ENCODE measurements around the gene TMEM168. TPM values are rescaled to one million over a fixed set of nuclear protein-coding genes. Genes with fewer than 3 reads are reported as not detected.

The TMEM168 gene
- total RNA-seq, 1 experiment from 2014 or later = 13.9 TPM

DNA sequence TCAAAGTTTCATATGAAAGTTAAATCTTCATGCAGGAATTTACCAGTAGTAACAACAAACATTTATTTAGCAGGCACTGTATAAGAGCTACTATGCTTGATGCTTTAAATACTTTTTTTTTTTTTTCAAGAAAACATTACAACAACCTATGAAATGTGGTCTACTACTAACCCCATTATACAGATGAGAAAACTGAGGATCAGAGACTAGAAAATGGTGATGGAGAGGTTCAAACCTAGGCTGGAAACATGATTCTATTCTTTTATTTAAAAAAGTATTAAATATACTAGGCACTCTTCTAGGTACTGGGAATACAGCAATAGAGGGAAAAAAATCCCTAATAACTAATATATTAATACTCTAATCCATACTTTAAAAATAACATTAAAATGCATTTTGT is 40.6 kb upstream of the TMEM168 start:
- H2BK5ac ChIP-seq (ENCODE audit: insufficient read length, low read length) = no peak overlapping the region
- H2BK20ac ChIP-seq (ENCODE audit: low read depth, low read length, poor library complexity, severe bottlenecking) = no peak overlapping the region
- H3K36me3 Mint-ChIP-seq (ENCODE audit: insufficient read depth in 1 of 3, low read depth in 3 of 3) = peaks cover 27 to 32% (median 31%) of the 10 kb centered on the region in 3 experiments
- no peaks in the 10 kb centered on the region for H3K4me1 ChIP-seq (ENCODE audit: insufficient read depth, low read length)
- H4K5ac ChIP-seq (ENCODE audit: insufficient read length, low read depth, low read length) = no peak overlapping the region
- H3K9me3 ChIP-seq (ENCODE audit: control insufficient read depth, low read depth, low read length) = no peaks in the 10 kb centered on the region
- H3K79me1 ChIP-seq (ENCODE audit: insufficient read depth, low read depth, low read length, poor library complexity, severe bottlenecking) = no peaks in the 10 kb centered on the region
- H3K4me1 Mint-ChIP-seq = no peaks in the 10 kb centered on the region
- H3K27ac Mint-ChIP-seq = no peak overlapping the region
- H4K91ac ChIP-seq (ENCODE audit: insufficient read length, low read depth, low read length) = no peak overlapping the region
- no peak overlapping the region for H2BK12ac ChIP-seq (ENCODE audit: insufficient read length, low read depth, low read length)
- H3T11ph ChIP-seq (ENCODE audit: low read length) = no peak overlapping the region
- no peak overlapping the region for H3K14ac ChIP-seq (ENCODE audit: insufficient read depth, low read length)
- no peak overlapping the region for H3K23ac ChIP-seq (ENCODE audit: insufficient read length, low read depth, low read length)
- H2BK120ac ChIP-seq (ENCODE audit: low read depth, low read length, poor library complexity, severe bottlenecking) = no peak overlapping the region
- no peaks in the 10 kb centered on the region for H3K23me2 ChIP-seq (ENCODE audit: insufficient read length, low read depth, low read length, poor library complexity, severe bottlenecking)
- H3K27me3 Mint-ChIP-seq (ENCODE audit: low read depth) = no peaks in the 10 kb centered on the region
- no peak overlapping the region for H2AK5ac ChIP-seq (ENCODE audit: insufficient read length, low read length)
- TF ChIP-seq, protein P1, sequence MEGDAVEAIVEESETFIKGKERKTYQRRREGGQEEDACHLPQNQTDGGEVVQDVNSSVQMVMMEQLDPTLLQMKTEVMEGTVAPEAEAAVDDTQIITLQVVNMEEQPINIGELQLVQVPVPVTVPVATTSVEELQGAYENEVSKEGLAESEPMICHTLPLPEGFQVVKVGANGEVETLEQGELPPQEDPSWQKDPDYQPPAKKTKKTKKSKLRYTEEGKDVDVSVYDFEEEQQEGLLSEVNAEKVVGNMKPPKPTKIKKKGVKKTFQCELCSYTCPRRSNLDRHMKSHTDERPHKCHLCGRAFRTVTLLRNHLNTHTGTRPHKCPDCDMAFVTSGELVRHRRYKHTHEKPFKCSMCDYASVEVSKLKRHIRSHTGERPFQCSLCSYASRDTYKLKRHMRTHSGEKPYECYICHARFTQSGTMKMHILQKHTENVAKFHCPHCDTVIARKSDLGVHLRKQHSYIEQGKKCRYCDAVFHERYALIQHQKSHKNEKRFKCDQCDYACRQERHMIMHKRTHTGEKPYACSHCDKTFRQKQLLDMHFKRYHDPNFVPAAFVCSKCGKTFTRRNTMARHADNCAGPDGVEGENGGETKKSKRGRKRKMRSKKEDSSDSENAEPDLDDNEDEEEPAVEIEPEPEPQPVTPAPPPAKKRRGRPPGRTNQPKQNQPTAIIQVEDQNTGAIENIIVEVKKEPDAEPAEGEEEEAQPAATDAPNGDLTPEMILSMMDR (conservative IDR thresholded peaks at IDR 0.05) = no peak
- H4K20me1 ChIP-seq (ENCODE audit: control insufficient read depth, insufficient read depth, insufficient read length) = no peaks in the 10 kb centered on the region
- DNase-seq = no peak
- no peaks in the 10 kb centered on the region for H3K79me2 ChIP-seq (ENCODE audit: insufficient read depth, low read length)
- H3K9ac ChIP-seq (ENCODE audit: extremely low read depth, insufficient read length, low read length) = no peak overlapping the region
- H2BK15ac ChIP-seq (ENCODE audit: low read depth, low read length) = no peak overlapping the region
- H4K8ac ChIP-seq (replicated peaks; ENCODE audit: insufficient read length, low read depth, low read length) = no peak overlapping the region
- no peak overlapping the region for H3K4me3 Mint-ChIP-seq
- H3K4ac ChIP-seq (ENCODE audit: low read depth, low read length) = no peak overlapping the region
- H3K27ac ChIP-seq (ENCODE audit: insufficient read length, low read depth, low read length) = no peak overlapping the region
- no peak overlapping the region for H3K18ac ChIP-seq (ENCODE audit: insufficient read length, low read depth, low read length)
- H2AFZ ChIP-seq (ENCODE audit: low read length) = no peak overlapping the region
- H3K56ac ChIP-seq (ENCODE audit: insufficient read length, low read depth, low read length) = no peak overlapping the region
- peaks cover 4 to 15% of the 10 kb centered on the region in 2 experiments; a peak in 4 of 5 replicates for H3K9me3 Mint-ChIP-seq
- no peak overlapping the region for H3K4me2 ChIP-seq (ENCODE audit: insufficient read depth, insufficient read length, low read length)
- H3K27me3 ChIP-seq (ENCODE audit: insufficient read depth, low read length) = no peaks in the 10 kb centered on the region
